PC-3 (cell line): Measurements from ENCODE around the gene AGFG2. TPM values are rescaled to one million over a fixed set of nuclear protein-coding genes. Genes with fewer than 3 reads are reported as not detected.

Source experiments
- ATAC-seq: fragments of 200-7000 bp; cut with Tn5 transposase; 2 replicates; pipeline ENCODE4 v1.9.1; 2020; ENCODE audit warnings: mild to moderate bottlenecking, moderate library complexity
- BruUV-seq: library from RNA; stranded (reverse); fragments of 400-500 nt; replicated peaks from 2 replicates; lab custom pipeline; 2021; lab: Mats Ljungman, UMichigan
- CTCF ChIA-PET: fragments of 300-600 bp; sonication (Branson Sonifier 250); formaldehyde crosslinking; loops from one replicate; lab custom pipeline; 2022; ENCODE audit warnings: antibody characterized with exemption; lab: Charles Lee
- POLR2A ChIA-PET: fragments of 300-600 bp; sonication (Branson Sonifier 250); formaldehyde crosslinking; loops from one replicate; lab custom pipeline; 2022; ENCODE audit warnings: antibody characterized with exemption; ENCODE audit not compliant: unreplicated experiment; lab: Charles Lee
- DNase-seq: peaks from one replicate; pipeline ENCODE4 v3.0.0-alpha.2; 2015
- H2AFZ ChIP-seq: fragments of 300-600 bp; sonication (generic); 2 replicates; pipeline ENCODE4 v1.6.0; 2016; ENCODE audit warnings: antibody characterized with exemption, low read length
- H3F3A ChIP-seq: fragments of 300-600 bp; sonication (generic); one replicate; pipeline ENCODE4 v1.6.0; 2017; ENCODE audit warnings: antibody characterized with exemption, low read length, control low read depth, mild to moderate bottlenecking; ENCODE audit not compliant: unreplicated experiment
- H3K27ac ChIP-seq: fragments of 300-600 bp; sonication (generic); 2 replicates; pipeline ENCODE4 v1.5.1; 2016; ENCODE audit warnings: mild to moderate bottlenecking, low read length
- H3K27me3 ChIP-seq: fragments of 300-600 bp; sonication (generic); 2 replicates; pipeline ENCODE4 v1.6.1; 2016; ENCODE audit warnings: low read length, mixed read lengths
- H3K36me3 ChIP-seq: fragments of 300-600 bp; sonication (generic); 2 replicates; pipeline ENCODE4 v1.6.1; 2016; ENCODE audit warnings: low read depth, mixed run types, low read length, mixed read lengths
- H3K4me1 ChIP-seq: fragments of 300-600 bp; sonication (generic); 2 replicates; pipeline ENCODE4 v1.5.1; 2016; ENCODE audit warnings: low read length; ENCODE audit not compliant: insufficient read depth
- H3K4me2 ChIP-seq: fragments of 300-600 bp; sonication (generic); 2 replicates; pipeline ENCODE4 v1.6.0; 2016; ENCODE audit warnings: low read length
- H3K4me3 ChIP-seq: fragments of 300-600 bp; sonication (generic); 2 replicates; pipeline ENCODE4 v1.5.1; 2016; ENCODE audit warnings: mild to moderate bottlenecking, low read length, mixed read lengths
- H3K79me2 ChIP-seq: fragments of 300-600 bp; sonication (generic); 2 replicates; pipeline ENCODE4 v1.6.1; 2017; ENCODE audit warnings: low read length, mixed read lengths
- H3K9ac ChIP-seq: fragments of 300-600 bp; sonication (generic); 2 replicates; pipeline ENCODE4 v1.6.0; 2016; ENCODE audit warnings: mild to moderate bottlenecking, low read length
- H3K9me2 ChIP-seq: fragments of 300-600 bp; sonication (generic); replicated peaks from 2 replicates; pipeline ENCODE4 v1.6.1; 2016; ENCODE audit warnings: mixed run types, low read length, mixed read lengths
- H3K9me3 ChIP-seq: fragments of 300-600 bp; sonication (generic); 2 replicates; pipeline ENCODE4 v1.6.1; 2016; ENCODE audit warnings: low read length, mixed read lengths
- H4K20me1 ChIP-seq: fragments of 300-600 bp; sonication (generic); 2 replicates; pipeline ENCODE4 v1.6.1; 2016; ENCODE audit warnings: low read length, mixed read lengths
- EZH2 ChIP-seq: fragments of 300-600 bp; sonication (generic); IDR thresholded peaks from one replicate; pipeline ENCODE4 v1.6.1; 2017; ENCODE audit warnings: antibody characterized with exemption, mild to moderate bottlenecking, low read length; ENCODE audit not compliant: unreplicated experiment
- EZH2phosphoT487 ChIP-seq: fragments of 300-600 bp; sonication (generic); IDR thresholded peaks from 2 replicates; pipeline ENCODE4 v1.6.1; 2018; ENCODE audit warnings: mild to moderate bottlenecking, antibody characterized with exemption, low read length, borderline replicate concordance
- intact Hi-C: fragments of 100-400 bp; cut with micrococcal nuclease; formaldehyde crosslinking; loops from 2 replicates; pipeline ENCODE4 v1.9.0; 2023
- total RNA-seq: library from RNA; depleted of rRNA; stranded (reverse); fragments of >200 nt; gene quantifications from 2 replicates; pipeline ENCODE4 v1.2.3, GENCODE V29; 2014
- TF ChIP-seq, protein P1 (sequence below): fragments of 300-600 bp; sonication (generic); conservative IDR thresholded peaks from 2 replicates; pipeline ENCODE4 v1.5.1; 2017; ENCODE audit warnings: antibody characterized with exemption, low read depth, mild to moderate bottlenecking, low read length

AGFG2 gene
- total RNA-seq, 1 experiment from 2014 or later = 16.9 TPM

- Histone ChIP-seq H4K20me1 (no peaks in the 10 kb centered on the region), H3K4me2 (peak overlapping the region; percentile 100), H3K4me3 (peak overlapping the region; percentile 80), H2AFZ (peak overlapping the region; percentile 90), H3K36me3 (no peaks in the 10 kb centered on the region), H3K27ac (no peak overlapping the region), H3K27me3 (no peaks in the 10 kb centered on the region), H3K9me2 (no peaks in the 10 kb centered on the region), H3K9ac (peak overlapping the region; percentile 54), H3F3A (no peaks in the 10 kb centered on the region), H3K79me2 (no peaks in the 10 kb centered on the region), H3K9me3 (no peaks in the 10 kb centered on the region), H3K4me1 (peaks cover 24% of the 10 kb centered on the region)
- DNase-seq (peak; percentile 59), ATAC-seq (peak; percentile 65)
- ChIA-PET POLR2A (no interaction called here), CTCF (interaction anchor here (0.6 kb wide), 1 partner anchor 16 kb away, joined by 4 read pairs; no protein-coding TSS in a partner anchor)
- BruUV-seq = no TSS peak
- intact Hi-C loops = loop anchor here (2.0 kb wide), 3 partner anchors 18 to 86 kb away; partner anchors contain the start of genes FBXO24, GNB2 and LRCH4
- TF ChIP-seq EZH2phosphoT487 = no peak
- TF ChIP-seq, protein P1, sequence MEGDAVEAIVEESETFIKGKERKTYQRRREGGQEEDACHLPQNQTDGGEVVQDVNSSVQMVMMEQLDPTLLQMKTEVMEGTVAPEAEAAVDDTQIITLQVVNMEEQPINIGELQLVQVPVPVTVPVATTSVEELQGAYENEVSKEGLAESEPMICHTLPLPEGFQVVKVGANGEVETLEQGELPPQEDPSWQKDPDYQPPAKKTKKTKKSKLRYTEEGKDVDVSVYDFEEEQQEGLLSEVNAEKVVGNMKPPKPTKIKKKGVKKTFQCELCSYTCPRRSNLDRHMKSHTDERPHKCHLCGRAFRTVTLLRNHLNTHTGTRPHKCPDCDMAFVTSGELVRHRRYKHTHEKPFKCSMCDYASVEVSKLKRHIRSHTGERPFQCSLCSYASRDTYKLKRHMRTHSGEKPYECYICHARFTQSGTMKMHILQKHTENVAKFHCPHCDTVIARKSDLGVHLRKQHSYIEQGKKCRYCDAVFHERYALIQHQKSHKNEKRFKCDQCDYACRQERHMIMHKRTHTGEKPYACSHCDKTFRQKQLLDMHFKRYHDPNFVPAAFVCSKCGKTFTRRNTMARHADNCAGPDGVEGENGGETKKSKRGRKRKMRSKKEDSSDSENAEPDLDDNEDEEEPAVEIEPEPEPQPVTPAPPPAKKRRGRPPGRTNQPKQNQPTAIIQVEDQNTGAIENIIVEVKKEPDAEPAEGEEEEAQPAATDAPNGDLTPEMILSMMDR = peak; percentile 52
These were observed 65.3 kb downstream of the AGFG2 start for GRCh38 chr7:100604028-100604975.

DNA sequence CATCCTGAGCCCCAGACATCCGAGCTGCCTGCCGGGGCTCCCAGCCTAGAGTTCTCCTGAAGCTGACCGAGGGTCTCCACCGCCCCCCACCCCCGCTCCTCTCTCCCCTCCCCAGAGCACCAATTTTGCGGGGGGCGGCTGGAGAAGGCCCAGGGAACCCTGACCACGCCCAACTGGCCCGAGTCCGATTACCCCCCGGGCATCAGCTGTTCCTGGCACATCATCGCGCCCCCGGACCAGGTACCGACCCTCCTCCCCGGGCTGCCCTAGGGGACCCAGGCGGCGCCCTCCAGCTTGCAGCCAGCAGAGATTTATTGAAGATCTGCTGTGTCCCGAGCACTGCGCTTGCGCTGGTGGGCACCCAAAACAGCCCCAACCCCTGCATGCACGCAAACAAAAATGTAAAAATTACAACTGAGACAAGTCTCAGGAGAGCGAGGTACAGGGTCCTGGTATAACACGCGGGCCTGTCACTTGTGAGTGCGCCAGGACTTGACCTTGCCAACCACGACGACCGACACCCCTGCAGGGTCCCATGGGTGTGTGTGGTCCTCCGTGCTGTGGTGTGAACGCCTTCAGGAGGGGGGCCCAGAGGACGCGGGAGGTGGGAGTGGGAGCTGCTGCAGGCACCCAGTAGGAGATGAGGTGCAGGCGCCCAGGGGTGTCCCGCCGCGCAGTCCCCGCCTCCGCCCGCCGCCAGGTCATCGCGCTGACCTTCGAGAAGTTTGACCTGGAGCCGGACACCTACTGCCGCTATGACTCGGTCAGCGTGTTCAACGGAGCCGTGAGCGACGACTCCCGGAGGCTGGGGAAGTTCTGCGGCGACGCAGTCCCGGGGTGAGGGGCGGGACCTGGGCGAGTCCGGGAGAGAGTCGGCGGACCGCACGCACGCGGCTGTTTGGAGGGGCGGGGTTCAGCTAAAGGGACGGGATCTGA lies 66.2 kb downstream of the AGFG2 start:
- Histone ChIP-seq H3K27me3 (no peaks in the 10 kb centered on the region), H3K4me2 (peak overlapping the region; percentile 100), H3K9ac (peak overlapping the region; percentile 54), H3K9me3 (no peaks in the 10 kb centered on the region), H3F3A (no peaks in the 10 kb centered on the region), H3K27ac (no peak overlapping the region), H3K79me2 (no peaks in the 10 kb centered on the region), H2AFZ (peak overlapping the region; percentile 90), H3K4me3 (peak overlapping the region; percentile 80), H3K36me3 (no peaks in the 10 kb centered on the region), H3K4me1 (peaks cover 24% of the 10 kb centered on the region), H3K9me2 (no peaks in the 10 kb centered on the region), H4K20me1 (no peaks in the 10 kb centered on the region)
- TF ChIP-seq EZH2 = no peak
- TF ChIP-seq, protein P1 = no peak
- TF ChIP-seq EZH2phosphoT487 = no peak
- POLR2A ChIA-PET = interaction anchor here (0.6 kb wide), 1 partner anchor 284 kb away, joined by 4 read pairs; the partner anchor contains the start of gene UFSP1
- intact Hi-C loops = loop anchor here (2.0 kb wide), 3 partner anchors 18 to 86 kb away; partner anchors contain the start of genes FBXO24, GNB2 and LRCH4
- DNase-seq = peak; percentile 35
- CTCF ChIA-PET = interaction anchor here (0.6 kb wide), 1 partner anchor 16 kb away, joined by 4 read pairs; no protein-coding TSS in a partner anchor
- peak; percentile 50 for ATAC-seq
- TSS peak; percentile 47 for BruUV-seq
